ENCODE measurements around the gene COL26A1.

The COL26A1 gene

GRCh38 chr7:101453617-101454016 is 90.9 kb downstream of the COL26A1 start:
- no peak for TF ChIP-seq CTCF (IDR thresholded peaks at IDR 0.05; ENCODE audit: low read depth, low read length, missing control alignments)
- in situ Hi-C loops (cut with HindIII; ENCODE audit: low sequenced_read_pairs) = no loop called here
- H3K4me3 ChIP-seq (ENCODE audit: low read depth, low read length) = no peak overlapping the region
- DNase-seq (ENCODE audit: low read depth) = no peak

GRCh38 chr7:101457001-101457750 is 94.5 kb downstream of the COL26A1 start:
- TF ChIP-seq CTCF (IDR thresholded peaks at IDR 0.05; ENCODE audit: low read depth, low read length, missing control alignments) = no peak
- in situ Hi-C loops (cut with HindIII; ENCODE audit: low sequenced_read_pairs) = no loop called here

GRCh38 chr7:101465131-101465530 is 102.5 kb downstream of the COL26A1 start:
- DNase-seq (ENCODE audit: low read depth) = no peak
- no peak for TF ChIP-seq CTCF (IDR thresholded peaks at IDR 0.05; ENCODE audit: low read depth, low read length, missing control alignments)
- in situ Hi-C loops (cut with HindIII; ENCODE audit: low sequenced_read_pairs) = no loop called here
- H3K4me3 ChIP-seq (ENCODE audit: low read depth, low read length) = no peak overlapping the region

More at GRCh38 chr7:101457001-101457750, 94.5 kb downstream of the COL26A1 start:
- no peak overlapping the region for H3K4me3 ChIP-seq (ENCODE audit: low read depth, low read length)
- DNase-seq (ENCODE audit: low read depth) = no peak

- no peak overlapping the region for H3K4me3 ChIP-seq (ENCODE audit: low read depth, low read length)
- no peak for TF ChIP-seq CTCF (IDR thresholded peaks at IDR 0.05; ENCODE audit: low read depth, low read length, missing control alignments)
- in situ Hi-C loops (cut with HindIII; ENCODE audit: low sequenced_read_pairs) = no loop called here
- no peak for DNase-seq (ENCODE audit: low read depth)
Observed at GRCh38 chr7:101465576-101466196, 103.0 kb downstream of the COL26A1 start.

GRCh38 chr7:101466871-101467270 is 104.2 kb downstream of the COL26A1 start:
- peak; percentile 40 for DNase-seq (ENCODE audit: low read depth)
- in situ Hi-C loops (cut with HindIII; ENCODE audit: low sequenced_read_pairs) = no loop called here
- no peak overlapping the region for H3K4me3 ChIP-seq (ENCODE audit: low read depth, low read length)
- TF ChIP-seq CTCF (IDR thresholded peaks at IDR 0.05; ENCODE audit: low read depth, low read length, missing control alignments) = no peak

GRCh38 chr7:101468546-101469275 is 106.0 kb downstream of the COL26A1 start:
- in situ Hi-C loops (cut with HindIII; ENCODE audit: low sequenced_read_pairs) = no loop called here
- TF ChIP-seq CTCF (IDR thresholded peaks at IDR 0.05; ENCODE audit: low read depth, low read length, missing control alignments) = no peak
- no peak for DNase-seq (ENCODE audit: low read depth)
- H3K4me3 ChIP-seq (ENCODE audit: low read depth, low read length) = no peak overlapping the region

All from astrocyte of the cerebellum (primary cell).